IPS DF 4.7 (cell line): Measurements from ENCODE around the gene FZR1.
"Not testable (repeated sequence)": the region's sequence is repeated elsewhere in the genome, so short reads cannot be mapped to it uniquely, and the experiment has no call there.

Experiments
- DNase-seq: peaks from one replicate; pipeline ENCODE4 v3.0.0-alpha.2; 2013; ENCODE audit warnings: low spot score; ENCODE audit errors: extremely low read depth

Gene FZR1

GRCh38 chr19:3544742-3545668 lies 38.9 kb downstream of the FZR1 start:
- DNase-seq = no peak

- no peak for DNase-seq
Measured at GRCh38 chr19:3545669-3546034, 39.5 kb downstream of the FZR1 start.

GRCh38 chr19:3546119-3546518 lies 40.0 kb downstream of the FZR1 start:
- DNase-seq = no peak

GRCh38 chr19:3547301-3547731 lies 41.2 kb downstream of the FZR1 start:
- no peak for DNase-seq

- DNase-seq = no peak
Measured at GRCh38 chr19:3547767-3548282, 41.7 kb downstream of the FZR1 start.

- no peak for DNase-seq
Measured at GRCh38 chr19:3548606-3549005, 42.5 kb downstream of the FZR1 start.

- no peak for DNase-seq
Measured at GRCh38 chr19:3549816-3550215, 43.7 kb downstream of the FZR1 start.

GRCh38 chr19:3550947-3551791 lies 45.1 kb downstream of the FZR1 start:
- DNase-seq = no peak

- no peak for DNase-seq
Measured at GRCh38 chr19:3551792-3552095, 45.6 kb downstream of the FZR1 start.

GRCh38 chr19:3554254-3555083 lies 48.4 kb downstream of the FZR1 start:
- no peak for DNase-seq

- no peak for DNase-seq
Measured at GRCh38 chr19:3555653-3556422, 49.7 kb downstream of the FZR1 start.

- DNase-seq = no peak
Measured at GRCh38 chr19:3556423-3556977, 50.4 kb downstream of the FZR1 start.

GRCh38 chr19:3556978-3557460 lies 50.9 kb downstream of the FZR1 start:
- no peak for DNase-seq

GRCh38 chr19:3557461-3558248 lies 51.5 kb downstream of the FZR1 start, which contains the start of gene MFSD12:
MFSD12 (minus strand) TSS chr19:3557586; CDS start chr19:3557403, 183 bp downstream.
- no peak for DNase-seq

GRCh38 chr19:3563709-3564524 lies 57.8 kb downstream of the FZR1 start:
- DNase-seq = no peak

- no peak for DNase-seq
Measured at GRCh38 chr19:3565139-3565538, 59.0 kb downstream of the FZR1 start.

GRCh38 chr19:3570042-3570441 lies 63.9 kb downstream of the FZR1 start:
- DNase-seq = not testable (repeated sequence)

GRCh38 chr19:3570606-3571011 lies 64.5 kb downstream of the FZR1 start:
- DNase-seq = no peak
